WTC11 (cell line): ENCODE data around the gene DNPH1. TPM values are rescaled to one million over a fixed set of nuclear protein-coding genes. Genes with fewer than 3 reads are reported as not detected.

Experiments used
- ATAC-seq: fragments of 200-7000 bp; cut with Tn5 transposase; 2 replicates; pipeline ENCODE4 v1.10.0; 2021; ENCODE audit warnings: mild to moderate bottlenecking, moderate library complexity
- CTCF ChIA-PET: fragments of 300-600 bp; sonication (Branson Sonifier 250); formaldehyde crosslinking; loops from one replicate; lab custom pipeline; 2021; ENCODE audit warnings: antibody characterized with exemption; lab: Charles Lee
- POLR2A ChIA-PET: fragments of 350-600 bp; sonication (Branson Sonifier 250); formaldehyde crosslinking; loops from one replicate; lab custom pipeline; 2021; ENCODE audit warnings: antibody characterized with exemption; lab: Charles Lee
- DNase-seq: peaks from one replicate; pipeline ENCODE4 v3.0.0; 2021; ENCODE audit warnings: low spot score
- H3K27ac Mint-ChIP-seq: 2 replicates; pipeline ENCODE4 v1.8.0; 2021; ENCODE audit warnings: mixed read lengths
- H3K27me3 Mint-ChIP-seq: 2 replicates; pipeline ENCODE4 v1.8.0; 2021; ENCODE audit warnings: low read depth, mild to moderate bottlenecking, moderate library complexity, mixed read lengths
- H3K36me3 Mint-ChIP-seq: 2 replicates; pipeline ENCODE4 v1.8.0; 2021; ENCODE audit warnings: mixed read lengths
- H3K4me1 Mint-ChIP-seq: 2 replicates; pipeline ENCODE4 v1.8.0; 2022; ENCODE audit warnings: mixed read lengths
- H3K4me3 Mint-ChIP-seq: 2 replicates; pipeline ENCODE4 v1.8.0; 2021; ENCODE audit warnings: mild to moderate bottlenecking, moderate library complexity, mixed read lengths
- H3K9me3 Mint-ChIP-seq: 2 replicates; pipeline ENCODE4 v1.8.0; 2021; ENCODE audit warnings: mixed read lengths
- CREM ChIP-seq: sonication (generic); formaldehyde crosslinking; IDR thresholded peaks from 2 replicates; pipeline ENCODE4 v1.8.1; 2022; ENCODE audit warnings: mild to moderate bottlenecking, missing genetic modification reagents, moderate library complexity
- EMX1 ChIP-seq: fragments of 250-450 bp; sonication (Bioruptor Pico); IDR thresholded peaks from 2 replicates; pipeline ENCODE4 v1.8.0; 2021; ENCODE audit warnings: mild to moderate bottlenecking
- GABPB1 ChIP-seq: sonication (generic); formaldehyde crosslinking; IDR thresholded peaks from 2 replicates; pipeline ENCODE4 v1.8.1; 2023; ENCODE audit warnings: mild to moderate bottlenecking, missing genetic modification reagents
- IRF2 ChIP-seq: sonication (generic); formaldehyde crosslinking; IDR thresholded peaks from 2 replicates; pipeline ENCODE4 v1.8.0; 2022; ENCODE audit warnings: low read depth, missing genetic modification reagents, borderline replicate concordance
- JAZF1 ChIP-seq: fragments of 250-450 bp; sonication (Bioruptor Pico); IDR thresholded peaks from 2 replicates; pipeline ENCODE4 v1.9.0; 2021; ENCODE audit warnings: moderate library complexity, mild to moderate bottlenecking, inconsistent platforms
- NR2C2 ChIP-seq: sonication (generic); formaldehyde crosslinking; IDR thresholded peaks from 2 replicates; pipeline ENCODE4 v1.8.0; 2022; ENCODE audit warnings: mild to moderate bottlenecking, missing genetic modification reagents
- ZNF121 ChIP-seq: sonication (generic); formaldehyde crosslinking; IDR thresholded peaks from 2 replicates; pipeline ENCODE4 v1.8.0; 2023; ENCODE audit warnings: missing genetic modification reagents
- total RNA-seq: library from RNA; stranded (reverse); gene quantifications from 3 replicates; pipeline ENCODE4 v1.2.3, GENCODE V29; 2021
- TF ChIP-seq, protein P1 (sequence below): fragments of 250-450 bp; sonication (Bioruptor Pico); IDR thresholded peaks from 2 replicates; pipeline ENCODE4 v1.9.0; 2021; ENCODE audit warnings: mild to moderate bottlenecking
- TF ChIP-seq, protein P2 (sequence below): sonication (generic); formaldehyde crosslinking; IDR thresholded peaks from 2 replicates; pipeline ENCODE4 v1.8.1; 2023; ENCODE audit warnings: mild to moderate bottlenecking, missing genetic modification reagents, borderline replicate concordance
- TF ChIP-seq, protein P3 (sequence below): sonication (generic); formaldehyde crosslinking; IDR thresholded peaks from 2 replicates; pipeline ENCODE4 v1.8.1; 2023; ENCODE audit warnings: mild to moderate bottlenecking, missing genetic modification reagents
- TF ChIP-seq, protein P4 (sequence below): fragments of 250-450 bp; sonication (Bioruptor Pico); conservative IDR thresholded peaks from 2 replicates; pipeline ENCODE4 v1.9.0; 2021; ENCODE audit warnings: mild to moderate bottlenecking
- TF ChIP-seq, protein P5 (sequence below): fragments of 250-450 bp; sonication (Bioruptor Pico); IDR thresholded peaks from 2 replicates; pipeline ENCODE4 v1.9.0; 2021; ENCODE audit warnings: mild to moderate bottlenecking, borderline replicate concordance
- TF ChIP-seq, protein P6 (sequence below): sonication (generic); formaldehyde crosslinking; IDR thresholded peaks from 2 replicates; pipeline ENCODE4 v1.8.1; 2022; ENCODE audit warnings: mild to moderate bottlenecking, missing genetic modification reagents, moderate library complexity, borderline replicate concordance

DNPH1 gene
- total RNA-seq, 1 experiment from 2014 or later, result 48.4 TPM

GRCh38 chr6:43202451-43202850 lies 26.8 kb downstream of the DNPH1 start:
- DNase-seq, result no peak
- Mint-ChIP-seq H3K36me3 (no peaks in the 10 kb centered on the region), H3K27me3 (no peaks in the 10 kb centered on the region; the same call in 1 of the 2 replicates), H3K27ac (no peak overlapping the region), H3K4me1 (no peaks in the 10 kb centered on the region), H3K9me3 (no peaks in the 10 kb centered on the region), H3K4me3 (no peak overlapping the region)
- POLR2A ChIA-PET, result interaction anchor here (0.6 kb wide), 1 partner anchor 95 kb away, joined by 3 read pairs; no protein-coding TSS in a partner anchor
- ATAC-seq, result no peak
- CTCF ChIA-PET, result no interaction called here
- TF ChIP-seq ZNF121 (CRISPR knock-in tag), result no peak
- TF ChIP-seq, protein P1, sequence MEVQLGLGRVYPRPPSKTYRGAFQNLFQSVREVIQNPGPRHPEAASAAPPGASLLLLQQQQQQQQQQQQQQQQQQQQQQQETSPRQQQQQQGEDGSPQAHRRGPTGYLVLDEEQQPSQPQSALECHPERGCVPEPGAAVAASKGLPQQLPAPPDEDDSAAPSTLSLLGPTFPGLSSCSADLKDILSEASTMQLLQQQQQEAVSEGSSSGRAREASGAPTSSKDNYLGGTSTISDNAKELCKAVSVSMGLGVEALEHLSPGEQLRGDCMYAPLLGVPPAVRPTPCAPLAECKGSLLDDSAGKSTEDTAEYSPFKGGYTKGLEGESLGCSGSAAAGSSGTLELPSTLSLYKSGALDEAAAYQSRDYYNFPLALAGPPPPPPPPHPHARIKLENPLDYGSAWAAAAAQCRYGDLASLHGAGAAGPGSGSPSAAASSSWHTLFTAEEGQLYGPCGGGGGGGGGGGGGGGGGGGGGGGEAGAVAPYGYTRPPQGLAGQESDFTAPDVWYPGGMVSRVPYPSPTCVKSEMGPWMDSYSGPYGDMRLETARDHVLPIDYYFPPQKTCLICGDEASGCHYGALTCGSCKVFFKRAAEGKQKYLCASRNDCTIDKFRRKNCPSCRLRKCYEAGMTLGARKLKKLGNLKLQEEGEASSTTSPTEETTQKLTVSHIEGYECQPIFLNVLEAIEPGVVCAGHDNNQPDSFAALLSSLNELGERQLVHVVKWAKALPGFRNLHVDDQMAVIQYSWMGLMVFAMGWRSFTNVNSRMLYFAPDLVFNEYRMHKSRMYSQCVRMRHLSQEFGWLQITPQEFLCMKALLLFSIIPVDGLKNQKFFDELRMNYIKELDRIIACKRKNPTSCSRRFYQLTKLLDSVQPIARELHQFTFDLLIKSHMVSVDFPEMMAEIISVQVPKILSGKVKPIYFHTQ (CRISPR knock-in tag), result no peak
- TF ChIP-seq, protein P2, sequence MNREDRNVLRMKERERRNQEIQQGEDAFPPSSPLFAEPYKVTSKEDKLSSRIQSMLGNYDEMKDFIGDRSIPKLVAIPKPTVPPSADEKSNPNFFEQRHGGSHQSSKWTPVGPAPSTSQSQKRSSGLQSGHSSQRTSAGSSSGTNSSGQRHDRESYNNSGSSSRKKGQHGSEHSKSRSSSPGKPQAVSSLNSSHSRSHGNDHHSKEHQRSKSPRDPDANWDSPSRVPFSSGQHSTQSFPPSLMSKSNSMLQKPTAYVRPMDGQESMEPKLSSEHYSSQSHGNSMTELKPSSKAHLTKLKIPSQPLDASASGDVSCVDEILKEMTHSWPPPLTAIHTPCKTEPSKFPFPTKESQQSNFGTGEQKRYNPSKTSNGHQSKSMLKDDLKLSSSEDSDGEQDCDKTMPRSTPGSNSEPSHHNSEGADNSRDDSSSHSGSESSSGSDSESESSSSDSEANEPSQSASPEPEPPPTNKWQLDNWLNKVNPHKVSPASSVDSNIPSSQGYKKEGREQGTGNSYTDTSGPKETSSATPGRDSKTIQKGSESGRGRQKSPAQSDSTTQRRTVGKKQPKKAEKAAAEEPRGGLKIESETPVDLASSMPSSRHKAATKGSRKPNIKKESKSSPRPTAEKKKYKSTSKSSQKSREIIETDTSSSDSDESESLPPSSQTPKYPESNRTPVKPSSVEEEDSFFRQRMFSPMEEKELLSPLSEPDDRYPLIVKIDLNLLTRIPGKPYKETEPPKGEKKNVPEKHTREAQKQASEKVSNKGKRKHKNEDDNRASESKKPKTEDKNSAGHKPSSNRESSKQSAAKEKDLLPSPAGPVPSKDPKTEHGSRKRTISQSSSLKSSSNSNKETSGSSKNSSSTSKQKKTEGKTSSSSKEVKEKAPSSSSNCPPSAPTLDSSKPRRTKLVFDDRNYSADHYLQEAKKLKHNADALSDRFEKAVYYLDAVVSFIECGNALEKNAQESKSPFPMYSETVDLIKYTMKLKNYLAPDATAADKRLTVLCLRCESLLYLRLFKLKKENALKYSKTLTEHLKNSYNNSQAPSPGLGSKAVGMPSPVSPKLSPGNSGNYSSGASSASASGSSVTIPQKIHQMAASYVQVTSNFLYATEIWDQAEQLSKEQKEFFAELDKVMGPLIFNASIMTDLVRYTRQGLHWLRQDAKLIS (CRISPR knock-in tag), result no peak
- TF ChIP-seq, protein P3, sequence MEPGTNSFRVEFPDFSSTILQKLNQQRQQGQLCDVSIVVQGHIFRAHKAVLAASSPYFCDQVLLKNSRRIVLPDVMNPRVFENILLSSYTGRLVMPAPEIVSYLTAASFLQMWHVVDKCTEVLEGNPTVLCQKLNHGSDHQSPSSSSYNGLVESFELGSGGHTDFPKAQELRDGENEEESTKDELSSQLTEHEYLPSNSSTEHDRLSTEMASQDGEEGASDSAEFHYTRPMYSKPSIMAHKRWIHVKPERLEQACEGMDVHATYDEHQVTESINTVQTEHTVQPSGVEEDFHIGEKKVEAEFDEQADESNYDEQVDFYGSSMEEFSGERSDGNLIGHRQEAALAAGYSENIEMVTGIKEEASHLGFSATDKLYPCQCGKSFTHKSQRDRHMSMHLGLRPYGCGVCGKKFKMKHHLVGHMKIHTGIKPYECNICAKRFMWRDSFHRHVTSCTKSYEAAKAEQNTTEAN (CRISPR knock-in tag), result no peak
- TF ChIP-seq IRF2 (CRISPR knock-in tag), result no peak
- TF ChIP-seq EMX1, result no peak
- TF ChIP-seq NR2C2 (CRISPR knock-in tag), result no peak
- TF ChIP-seq, protein P4, sequence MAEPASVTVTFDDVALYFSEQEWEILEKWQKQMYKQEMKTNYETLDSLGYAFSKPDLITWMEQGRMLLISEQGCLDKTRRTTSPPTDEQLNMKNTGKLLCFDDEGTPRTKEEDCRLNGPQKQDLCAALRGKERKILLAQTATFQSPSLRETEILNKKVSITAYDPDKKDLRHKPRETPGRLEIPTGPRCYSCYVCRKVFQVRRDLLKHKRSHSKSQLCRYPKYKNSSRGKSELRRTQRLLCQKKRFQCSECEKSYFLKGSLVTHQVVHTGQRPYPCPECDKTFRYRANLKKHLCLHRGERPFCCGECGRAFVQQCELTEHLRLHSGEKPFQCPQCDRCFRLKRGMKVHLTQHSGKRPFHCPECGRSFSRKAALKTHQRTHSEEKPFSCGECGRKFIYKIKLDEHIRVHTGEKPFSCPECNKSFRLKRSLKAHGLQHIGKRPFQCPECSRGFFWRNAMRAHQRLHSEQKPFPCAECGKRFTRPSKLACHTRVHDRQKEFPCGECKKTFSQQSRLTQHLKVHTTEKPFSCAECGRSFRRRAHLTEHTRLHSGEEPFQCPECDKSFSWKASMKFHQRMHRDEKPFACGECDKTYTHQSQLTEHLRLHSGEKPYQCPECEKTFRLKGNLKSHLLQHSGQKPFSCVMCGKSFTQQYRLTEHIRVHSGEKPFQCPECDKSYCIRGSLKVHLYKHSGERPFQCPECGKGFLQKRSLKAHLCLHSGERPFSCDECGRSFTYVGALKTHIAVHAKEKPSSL (CRISPR knock-in tag), result no peak
- TF ChIP-seq, protein P5, sequence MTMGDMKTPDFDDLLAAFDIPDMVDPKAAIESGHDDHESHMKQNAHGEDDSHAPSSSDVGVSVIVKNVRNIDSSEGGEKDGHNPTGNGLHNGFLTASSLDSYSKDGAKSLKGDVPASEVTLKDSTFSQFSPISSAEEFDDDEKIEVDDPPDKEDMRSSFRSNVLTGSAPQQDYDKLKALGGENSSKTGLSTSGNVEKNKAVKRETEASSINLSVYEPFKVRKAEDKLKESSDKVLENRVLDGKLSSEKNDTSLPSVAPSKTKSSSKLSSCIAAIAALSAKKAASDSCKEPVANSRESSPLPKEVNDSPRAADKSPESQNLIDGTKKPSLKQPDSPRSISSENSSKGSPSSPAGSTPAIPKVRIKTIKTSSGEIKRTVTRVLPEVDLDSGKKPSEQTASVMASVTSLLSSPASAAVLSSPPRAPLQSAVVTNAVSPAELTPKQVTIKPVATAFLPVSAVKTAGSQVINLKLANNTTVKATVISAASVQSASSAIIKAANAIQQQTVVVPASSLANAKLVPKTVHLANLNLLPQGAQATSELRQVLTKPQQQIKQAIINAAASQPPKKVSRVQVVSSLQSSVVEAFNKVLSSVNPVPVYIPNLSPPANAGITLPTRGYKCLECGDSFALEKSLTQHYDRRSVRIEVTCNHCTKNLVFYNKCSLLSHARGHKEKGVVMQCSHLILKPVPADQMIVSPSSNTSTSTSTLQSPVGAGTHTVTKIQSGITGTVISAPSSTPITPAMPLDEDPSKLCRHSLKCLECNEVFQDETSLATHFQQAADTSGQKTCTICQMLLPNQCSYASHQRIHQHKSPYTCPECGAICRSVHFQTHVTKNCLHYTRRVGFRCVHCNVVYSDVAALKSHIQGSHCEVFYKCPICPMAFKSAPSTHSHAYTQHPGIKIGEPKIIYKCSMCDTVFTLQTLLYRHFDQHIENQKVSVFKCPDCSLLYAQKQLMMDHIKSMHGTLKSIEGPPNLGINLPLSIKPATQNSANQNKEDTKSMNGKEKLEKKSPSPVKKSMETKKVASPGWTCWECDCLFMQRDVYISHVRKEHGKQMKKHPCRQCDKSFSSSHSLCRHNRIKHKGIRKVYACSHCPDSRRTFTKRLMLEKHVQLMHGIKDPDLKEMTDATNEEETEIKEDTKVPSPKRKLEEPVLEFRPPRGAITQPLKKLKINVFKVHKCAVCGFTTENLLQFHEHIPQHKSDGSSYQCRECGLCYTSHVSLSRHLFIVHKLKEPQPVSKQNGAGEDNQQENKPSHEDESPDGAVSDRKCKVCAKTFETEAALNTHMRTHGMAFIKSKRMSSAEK (CRISPR knock-in tag), result no peak
- TF ChIP-seq CREM, result no peak
- TF ChIP-seq GABPB1 (CRISPR knock-in tag), result no peak
- TF ChIP-seq, protein P6, sequence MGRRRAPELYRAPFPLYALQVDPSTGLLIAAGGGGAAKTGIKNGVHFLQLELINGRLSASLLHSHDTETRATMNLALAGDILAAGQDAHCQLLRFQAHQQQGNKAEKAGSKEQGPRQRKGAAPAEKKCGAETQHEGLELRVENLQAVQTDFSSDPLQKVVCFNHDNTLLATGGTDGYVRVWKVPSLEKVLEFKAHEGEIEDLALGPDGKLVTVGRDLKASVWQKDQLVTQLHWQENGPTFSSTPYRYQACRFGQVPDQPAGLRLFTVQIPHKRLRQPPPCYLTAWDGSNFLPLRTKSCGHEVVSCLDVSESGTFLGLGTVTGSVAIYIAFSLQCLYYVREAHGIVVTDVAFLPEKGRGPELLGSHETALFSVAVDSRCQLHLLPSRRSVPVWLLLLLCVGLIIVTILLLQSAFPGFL (CRISPR knock-in tag), result no peak
- TF ChIP-seq JAZF1 (CRISPR knock-in tag), result no peak
